Esophagus mucosa (tissue), 1 donor: ENCODE data around the gene CEMP1. TPM values are rescaled to one million over a fixed set of nuclear protein-coding genes. Genes with fewer than 3 reads are reported as not detected.
A peak's percentile ranks its signal among the peaks of the same experiment; 100 is the strongest.
"Not testable (repeated sequence)": the region's sequence is repeated elsewhere in the genome, so short reads cannot be mapped to it uniquely, and the experiment has no call there.

ENCODE experiments used
- ATAC-seq: fragments of 200-7000 bp; cut with Tn5 transposase; one replicate; pipeline ENCODE4 v1.9.1; 2020
- total RNA-seq: library from RNA; stranded (reverse); gene quantifications from one replicate; pipeline ENCODE4 v1.2.4, GENCODE V29; 2023
- donor health status: DM: yes; HTN: yes; CAD: no.

CEMP1 gene
- total RNA-seq, 1 donor from 2014 or later = not detected

DNA sequence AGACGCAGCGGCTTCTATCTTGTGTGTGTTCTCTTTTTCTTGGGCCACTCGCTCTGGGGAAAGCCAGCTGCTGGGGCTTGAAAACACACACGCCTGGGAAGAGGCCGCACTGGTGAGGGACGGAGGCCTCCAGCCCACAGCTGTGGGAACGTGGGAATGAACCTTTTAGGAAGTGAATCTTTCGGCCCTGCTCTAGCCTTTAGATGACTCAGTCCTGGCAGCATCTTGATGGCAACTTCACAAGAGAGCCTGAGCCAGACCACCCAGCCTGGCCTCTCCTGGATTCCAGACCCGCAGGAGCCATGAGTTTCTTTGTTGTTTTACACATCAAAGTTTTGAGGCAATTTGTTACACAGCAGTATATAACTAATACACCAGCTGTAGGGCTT, 4.4 kb upstream of the CEMP1 start:
- ATAC-seq = no peak

GRCh38 chr16:2534335-2534734, 3.1 kb upstream of the CEMP1 start:
- not testable (repeated sequence) for ATAC-seq

GRCh38 chr16:2533912-2534311, 2.7 kb upstream of the CEMP1 start:
- ATAC-seq = no peak

- not testable (repeated sequence) for ATAC-seq
Observed at GRCh38 chr16:2533142-2533755, 2.0 kb upstream of the CEMP1 start.

- ATAC-seq = peak; percentile 43
Observed at GRCh38 chr16:2532494-2533141, 1.4 kb upstream of the CEMP1 start.

DNA sequence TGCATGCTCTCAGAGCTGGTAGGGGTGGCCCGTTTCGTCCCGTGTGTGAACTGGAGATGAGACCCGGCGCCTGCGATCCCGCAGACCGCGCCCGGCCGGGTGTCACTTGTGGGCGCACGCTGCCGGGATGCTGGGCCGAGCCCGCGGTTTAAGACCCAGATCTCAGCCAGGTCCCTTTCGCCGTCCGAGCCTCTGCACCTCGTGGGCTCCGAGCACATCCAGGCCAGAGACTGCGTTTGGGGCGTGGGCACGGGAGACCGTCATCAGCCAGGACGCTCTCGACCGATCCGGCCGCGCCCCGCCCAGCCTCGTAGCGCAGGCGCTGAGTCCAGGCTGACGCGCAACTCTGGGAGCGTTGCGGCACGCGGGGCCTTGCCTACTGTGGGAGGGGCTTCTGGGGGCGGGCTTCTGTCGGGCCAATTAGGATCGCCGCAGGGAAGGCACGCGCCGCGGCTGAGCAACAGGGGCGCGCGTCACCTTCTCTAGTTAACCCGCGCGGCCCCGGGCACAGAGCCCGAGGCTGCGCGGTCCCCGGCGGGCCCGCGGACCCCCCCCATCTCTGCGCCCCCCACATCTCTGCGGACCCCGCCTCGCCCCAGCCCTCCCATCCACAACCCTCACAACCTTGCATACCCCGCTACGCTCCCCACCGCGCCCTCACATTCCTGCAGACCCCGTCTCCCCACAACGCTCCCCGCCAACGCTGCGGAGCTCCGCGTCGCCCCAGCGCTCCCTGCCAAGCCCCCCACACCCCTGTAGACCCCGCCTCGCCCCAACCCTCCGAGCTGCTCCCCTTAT, 687 bp upstream of the CEMP1 start:
- peak; percentile 92 for ATAC-seq

- no peak for ATAC-seq
Observed at GRCh38 chr16:2530629-2531318, 434 bp downstream of the CEMP1 start.

- ATAC-seq = no peak
Observed at GRCh38 chr16:2529961-2530628, 1.1 kb downstream of the CEMP1 start.

GRCh38 chr16:2529061-2529931, 1.9 kb downstream of the CEMP1 start:
- no peak for ATAC-seq

GRCh38 chr16:2528161-2529060, 2.8 kb downstream of the CEMP1 start:
- no peak for ATAC-seq

GRCh38 chr16:2527784-2528100, 3.5 kb downstream of the CEMP1 start:
- no peak for ATAC-seq

DNA sequence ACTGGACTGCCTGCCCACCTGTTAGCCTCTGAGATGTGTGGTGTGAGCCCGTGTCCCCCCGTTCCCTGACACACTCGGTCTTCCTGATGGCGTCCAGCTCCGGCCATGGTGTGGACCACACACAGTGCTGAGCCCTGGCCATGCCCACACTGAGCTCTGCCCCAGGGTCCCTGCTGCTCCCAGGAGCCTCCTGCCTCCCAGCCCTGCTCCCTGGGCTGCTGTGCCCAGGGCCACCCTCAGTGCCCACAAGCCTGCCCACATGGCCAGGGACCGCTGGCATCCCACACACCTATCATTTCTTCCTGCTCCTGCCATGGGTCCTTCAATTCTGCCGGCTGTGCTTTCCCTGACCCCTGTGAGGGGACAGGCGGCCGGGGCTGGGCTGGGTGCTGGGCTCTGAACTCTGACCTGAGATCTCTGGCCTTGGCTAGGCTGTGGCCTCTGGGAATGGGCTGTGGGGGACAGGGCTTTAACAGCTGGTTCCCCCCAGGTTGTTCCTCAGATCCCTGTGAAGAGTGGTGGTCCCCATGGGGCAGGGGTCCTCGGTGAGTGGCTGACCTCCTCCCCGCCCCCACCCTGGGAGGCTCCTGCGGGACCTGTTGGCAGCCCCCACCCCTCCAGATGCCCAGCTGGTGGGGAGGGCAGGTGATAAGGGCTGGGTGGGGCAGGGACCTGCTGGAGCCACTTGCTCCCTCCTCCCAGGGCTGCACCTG, 4.0 kb downstream of the CEMP1 start:
- ATAC-seq = no peak

DNA sequence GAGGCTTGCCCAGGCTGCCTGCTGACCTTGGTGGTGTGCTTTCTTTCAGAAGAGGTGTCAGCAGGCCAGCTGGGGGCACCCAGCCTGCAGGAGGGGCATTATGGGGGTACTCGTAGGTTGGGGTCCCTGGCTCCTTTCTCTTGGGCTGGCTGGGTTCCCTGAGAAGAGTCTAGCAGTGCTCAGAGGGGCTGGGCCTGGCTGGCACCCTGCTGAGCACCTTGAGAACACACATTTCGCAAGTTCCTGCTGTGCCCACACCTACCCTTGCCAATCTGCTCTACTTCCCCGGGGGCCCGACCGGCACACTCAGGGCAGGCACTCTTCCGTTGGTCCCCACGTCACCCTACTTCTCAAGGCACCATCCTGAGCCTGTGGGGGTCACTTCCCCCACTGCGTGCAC, 5.1 kb downstream of the CEMP1 start:
- ATAC-seq = no peak

DNA sequence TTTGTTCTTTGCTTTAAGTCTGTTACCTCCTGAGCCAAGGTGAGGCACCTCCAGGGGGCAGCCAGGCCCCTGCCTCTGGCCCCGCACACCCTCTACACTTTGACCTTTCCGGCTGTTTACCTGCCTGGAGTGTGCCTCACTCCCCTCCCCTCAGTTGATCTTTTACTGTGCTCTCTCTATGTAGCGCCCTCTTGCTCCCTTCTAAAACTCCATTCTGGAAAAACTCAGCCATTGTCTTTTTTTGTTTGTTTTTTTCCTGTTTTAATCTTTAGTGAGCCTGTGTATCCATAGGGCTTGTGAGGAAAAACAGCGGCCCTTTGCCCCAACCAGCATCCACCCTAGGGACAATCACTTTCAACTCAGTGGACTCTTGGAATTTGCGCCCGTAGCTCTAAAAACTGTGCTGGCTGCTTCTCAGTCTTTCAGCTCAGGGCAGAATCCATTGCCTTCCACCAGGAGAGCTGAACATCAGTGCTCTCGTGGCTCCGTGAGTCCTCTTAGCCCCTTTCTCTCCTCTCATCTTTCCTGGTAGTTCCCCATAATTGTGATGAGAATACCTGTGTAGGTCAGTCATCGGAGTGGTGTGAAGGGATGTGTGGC, 6.8 kb downstream of the CEMP1 start:
- ATAC-seq = no peak

DNA sequence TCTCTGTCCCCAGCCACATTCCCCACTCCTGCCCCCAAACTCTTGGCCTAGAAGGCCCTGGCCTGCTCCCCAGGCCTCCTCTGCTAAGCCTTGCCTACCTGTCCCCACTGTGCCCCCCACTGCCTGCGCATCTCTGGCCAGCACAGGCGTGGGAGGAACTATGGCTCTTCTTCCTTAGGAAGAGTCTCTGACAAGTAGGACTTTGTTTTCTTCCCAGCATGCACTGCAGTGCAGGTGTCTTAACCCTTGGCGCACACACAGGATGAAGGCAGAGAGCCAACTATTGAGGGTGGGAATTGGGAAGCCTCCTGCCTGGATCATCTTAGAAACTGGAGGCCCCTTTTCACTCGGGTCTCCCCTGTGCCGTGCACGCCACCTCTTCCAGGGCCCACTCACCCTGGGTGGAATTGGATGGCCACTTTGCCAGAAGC, 7.4 kb downstream of the CEMP1 start:
- no peak for ATAC-seq

DNA sequence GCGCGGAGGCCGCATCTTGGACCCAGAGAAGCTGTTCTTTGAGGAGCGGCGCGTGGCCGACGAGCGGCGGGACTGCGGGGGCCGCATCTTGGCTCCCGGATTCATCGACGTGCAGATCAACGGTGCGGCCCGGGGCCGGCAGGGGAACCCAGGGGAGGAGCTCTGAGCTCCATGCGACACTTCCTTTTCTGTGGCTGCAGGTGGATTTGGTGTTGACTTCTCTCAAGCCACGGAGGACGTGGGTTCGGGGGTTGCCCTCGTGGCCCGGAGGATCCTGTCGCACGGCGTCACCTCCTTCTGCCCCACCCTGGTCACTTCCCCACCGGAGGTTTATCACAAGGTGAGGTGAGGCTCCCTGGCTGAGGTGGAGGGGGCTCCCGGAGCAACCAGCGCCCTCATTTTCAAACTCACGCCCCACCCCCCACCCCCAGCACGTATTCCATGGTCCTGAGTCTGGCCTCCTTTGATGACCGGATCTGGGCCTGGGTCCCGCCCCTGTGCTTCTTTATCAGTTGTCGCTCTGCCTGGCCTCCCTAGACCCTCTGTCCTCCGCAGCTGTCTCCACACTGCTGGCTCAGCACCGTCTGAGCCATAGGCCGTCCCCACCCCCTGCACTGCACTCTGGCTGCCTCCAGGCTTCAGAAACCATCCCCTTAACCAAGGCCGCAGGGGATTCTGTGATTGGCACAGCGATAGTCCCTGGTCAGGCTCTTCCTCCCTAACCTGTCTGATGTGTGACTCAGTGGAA, 10.2 kb downstream of the CEMP1 start:
- ATAC-seq = peak; percentile 74

GRCh38 chr16:2520097-2520783, 11.0 kb downstream of the CEMP1 start, which contains the start of gene AMDHD2:
AMDHD2 (plus strand) TSS chr16:2520371; CDS start chr16:2520459, 88 bp downstream.
- peak; percentile 60 for ATAC-seq

GRCh38 chr16:2519711-2520080, 11.5 kb downstream of the CEMP1 start:
- peak; percentile 0 for ATAC-seq
